ENCODE data around the gene ATG16L1.

- no peak for TF ChIP-seq CTCF (IDR thresholded peaks at IDR 0.05)
- TF ChIP-seq, protein P1, sequence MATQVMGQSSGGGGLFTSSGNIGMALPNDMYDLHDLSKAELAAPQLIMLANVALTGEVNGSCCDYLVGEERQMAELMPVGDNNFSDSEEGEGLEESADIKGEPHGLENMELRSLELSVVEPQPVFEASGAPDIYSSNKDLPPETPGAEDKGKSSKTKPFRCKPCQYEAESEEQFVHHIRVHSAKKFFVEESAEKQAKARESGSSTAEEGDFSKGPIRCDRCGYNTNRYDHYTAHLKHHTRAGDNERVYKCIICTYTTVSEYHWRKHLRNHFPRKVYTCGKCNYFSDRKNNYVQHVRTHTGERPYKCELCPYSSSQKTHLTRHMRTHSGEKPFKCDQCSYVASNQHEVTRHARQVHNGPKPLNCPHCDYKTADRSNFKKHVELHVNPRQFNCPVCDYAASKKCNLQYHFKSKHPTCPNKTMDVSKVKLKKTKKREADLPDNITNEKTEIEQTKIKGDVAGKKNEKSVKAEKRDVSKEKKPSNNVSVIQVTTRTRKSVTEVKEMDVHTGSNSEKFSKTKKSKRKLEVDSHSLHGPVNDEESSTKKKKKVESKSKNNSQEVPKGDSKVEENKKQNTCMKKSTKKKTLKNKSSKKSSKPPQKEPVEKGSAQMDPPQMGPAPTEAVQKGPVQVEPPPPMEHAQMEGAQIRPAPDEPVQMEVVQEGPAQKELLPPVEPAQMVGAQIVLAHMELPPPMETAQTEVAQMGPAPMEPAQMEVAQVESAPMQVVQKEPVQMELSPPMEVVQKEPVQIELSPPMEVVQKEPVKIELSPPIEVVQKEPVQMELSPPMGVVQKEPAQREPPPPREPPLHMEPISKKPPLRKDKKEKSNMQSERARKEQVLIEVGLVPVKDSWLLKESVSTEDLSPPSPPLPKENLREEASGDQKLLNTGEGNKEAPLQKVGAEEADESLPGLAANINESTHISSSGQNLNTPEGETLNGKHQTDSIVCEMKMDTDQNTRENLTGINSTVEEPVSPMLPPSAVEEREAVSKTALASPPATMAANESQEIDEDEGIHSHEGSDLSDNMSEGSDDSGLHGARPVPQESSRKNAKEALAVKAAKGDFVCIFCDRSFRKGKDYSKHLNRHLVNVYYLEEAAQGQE (IDR thresholded peaks at IDR 0.05; ENCODE audit: insufficient read depth in 1 of 2, low read depth in 2 of 2, low read length in 1 of 2): no peak
Measured at GRCh38 chr2:233285921-233286320, 34.4 kb downstream of the ATG16L1 start.
